Endothelial cell of umbilical vein (primary cell): ENCODE measurements around the gene HEATR5A.

ENCODE experiments used
- CTCF ChIP-seq, 2 donors: IDR thresholded peaks; 1 replicate in 1 of 2; 2 replicates in 1 of 2; pipeline ENCODE4 v1.5.1; 2011; ENCODE audit warnings: low read length in 2 of 2, mild to moderate bottlenecking in 2 of 2, moderate library complexity in 2 of 2, control low read depth in 1 of 2, inconsistent platforms in 1 of 2, low read depth in 1 of 2; ENCODE audit not compliant: insufficient read depth in 1 of 2; ENCODE audit errors: extremely low read depth in 1 of 2
- EZH2 ChIP-seq: IDR thresholded peaks from 2 replicates; pipeline ENCODE4 v1.6.1; 2012; ENCODE audit warnings: borderline replicate concordance, low read depth, mild to moderate bottlenecking, moderate library complexity, low read length, inconsistent platforms; ENCODE audit not compliant: severe bottlenecking
- FOS ChIP-seq: IDR thresholded peaks from 2 replicates; pipeline ENCODE4 v1.6.1; 2011; ENCODE audit warnings: mild to moderate bottlenecking, low read length, moderate library complexity, borderline replicate concordance; ENCODE audit not compliant: insufficient read depth
- GATA2 ChIP-seq: IDR thresholded peaks from 2 replicates; pipeline ENCODE4 v1.7.0; 2011; ENCODE audit warnings: low read depth, mild to moderate bottlenecking, moderate library complexity, mixed read lengths, low read length; ENCODE audit not compliant: insufficient read length, insufficient read depth
- JUN ChIP-seq: IDR thresholded peaks from 2 replicates; pipeline ENCODE4 v1.6.1; 2011; ENCODE audit warnings: borderline replicate concordance, low read depth; ENCODE audit not compliant: insufficient read length, insufficient read depth
- MYC ChIP-seq: IDR thresholded peaks from one replicate; pipeline ENCODE4 v1.6.1; 2011; ENCODE audit warnings: mild to moderate bottlenecking, low read depth, low read length
- POLR2A ChIP-seq: IDR thresholded peaks from 2 replicates; pipeline ENCODE4 v1.6.1; 2012; ENCODE audit warnings: low read depth, mild to moderate bottlenecking, control low read depth, low read length
- POLR2AphosphoS5 ChIP-seq: IDR thresholded peaks from 2 replicates; pipeline ENCODE4 v1.6.1; 2012; ENCODE audit warnings: low read depth, mild to moderate bottlenecking, control low read depth, low read length, moderate library complexity; ENCODE audit not compliant: insufficient read depth
- TF ChIP-seq, protein P1 (sequence below): IDR thresholded peaks from 2 replicates; pipeline ENCODE4 v1.6.1; 2011; ENCODE audit not compliant: insufficient read depth, insufficient read length

DNA sequence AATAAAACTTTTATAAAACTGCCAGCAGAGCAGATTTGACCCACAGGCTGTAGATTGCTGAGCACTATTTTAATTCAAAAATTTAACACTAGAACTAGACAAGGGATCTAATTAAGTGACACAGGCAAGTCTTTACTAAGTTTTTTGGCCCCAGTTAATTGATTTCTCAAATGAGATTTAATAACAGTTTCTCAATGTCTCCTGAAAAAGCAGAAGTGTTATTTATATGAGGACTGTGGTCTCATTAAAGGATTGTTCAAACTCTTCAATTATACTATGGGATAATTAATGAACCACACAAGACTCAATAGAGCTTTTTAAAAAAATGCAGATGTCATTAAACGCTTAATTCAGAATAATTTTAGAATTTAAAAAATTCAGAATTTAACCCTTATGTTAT is 1.9 kb downstream of the HEATR5A start:
- no peak for TF ChIP-seq CTCF (IDR thresholded peaks at IDR 0.05; ENCODE audit: extremely low read depth in 1 of 2, insufficient read depth in 1 of 2, low read depth in 1 of 2, low read length in 2 of 2)
- no peak for TF ChIP-seq POLR2AphosphoS5
- TF ChIP-seq POLR2A: no peak
- no peak for TF ChIP-seq EZH2
- no peak for TF ChIP-seq FOS
- no peak for TF ChIP-seq JUN
- TF ChIP-seq MYC: no peak
- TF ChIP-seq, protein P1, sequence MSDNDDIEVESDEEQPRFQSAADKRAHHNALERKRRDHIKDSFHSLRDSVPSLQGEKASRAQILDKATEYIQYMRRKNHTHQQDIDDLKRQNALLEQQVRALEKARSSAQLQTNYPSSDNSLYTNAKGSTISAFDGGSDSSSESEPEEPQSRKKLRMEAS: no peak
- TF ChIP-seq GATA2: no peak
